GM12872 (cell line): ENCODE data around the gene COG7.

Source experiments
- TF ChIP-seq, protein P1 (sequence below): IDR thresholded peaks from 3 replicates; pipeline ENCODE4 v1.5.1; 2011; ENCODE audit warnings: low read depth, mild to moderate bottlenecking, low read length, moderate library complexity; ENCODE audit not compliant: insufficient read depth

The COG7 gene

DNA sequence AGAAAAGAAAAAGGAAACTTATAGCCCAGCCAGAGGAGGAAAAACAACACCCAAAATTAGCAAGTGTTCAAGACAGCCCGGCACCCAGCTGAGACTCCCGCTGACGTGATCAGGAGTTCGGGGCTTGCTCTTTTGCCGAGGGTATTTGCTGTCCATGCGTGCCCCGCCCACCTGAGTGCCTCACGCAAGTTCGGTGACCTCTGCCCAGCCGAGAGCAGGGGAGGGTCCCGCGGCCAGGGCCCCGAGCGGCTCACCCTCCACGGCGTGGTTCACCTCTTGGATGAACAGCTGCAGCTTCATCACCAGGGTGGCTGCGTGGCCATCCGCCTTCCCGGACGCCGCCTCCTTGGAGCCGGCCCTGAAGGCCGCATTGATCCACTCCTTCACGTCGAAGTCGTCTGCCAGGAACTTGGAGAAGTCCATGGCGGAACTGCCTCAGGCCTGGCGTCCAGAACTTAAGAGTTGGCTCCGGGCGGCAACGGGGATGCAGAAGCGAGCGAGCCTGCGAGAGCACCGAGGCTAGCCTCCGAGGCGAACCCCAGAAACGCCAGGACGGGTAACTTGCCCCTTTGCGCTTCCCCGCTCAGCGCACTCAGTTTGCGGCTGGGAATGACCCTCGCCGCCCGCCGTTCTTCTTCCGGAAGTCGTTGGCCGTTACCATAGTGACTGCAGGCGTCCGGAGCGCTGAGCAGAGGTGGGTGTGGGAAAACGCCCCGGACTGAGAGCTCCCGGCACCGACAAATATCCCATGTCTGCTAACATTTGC, at the start of gene COG7:
COG7 (minus strand) TSS at position 618 of the 766 bp plus-strand sequence; CDS start at position 423, 195 bp downstream.
- TF ChIP-seq, protein P1, sequence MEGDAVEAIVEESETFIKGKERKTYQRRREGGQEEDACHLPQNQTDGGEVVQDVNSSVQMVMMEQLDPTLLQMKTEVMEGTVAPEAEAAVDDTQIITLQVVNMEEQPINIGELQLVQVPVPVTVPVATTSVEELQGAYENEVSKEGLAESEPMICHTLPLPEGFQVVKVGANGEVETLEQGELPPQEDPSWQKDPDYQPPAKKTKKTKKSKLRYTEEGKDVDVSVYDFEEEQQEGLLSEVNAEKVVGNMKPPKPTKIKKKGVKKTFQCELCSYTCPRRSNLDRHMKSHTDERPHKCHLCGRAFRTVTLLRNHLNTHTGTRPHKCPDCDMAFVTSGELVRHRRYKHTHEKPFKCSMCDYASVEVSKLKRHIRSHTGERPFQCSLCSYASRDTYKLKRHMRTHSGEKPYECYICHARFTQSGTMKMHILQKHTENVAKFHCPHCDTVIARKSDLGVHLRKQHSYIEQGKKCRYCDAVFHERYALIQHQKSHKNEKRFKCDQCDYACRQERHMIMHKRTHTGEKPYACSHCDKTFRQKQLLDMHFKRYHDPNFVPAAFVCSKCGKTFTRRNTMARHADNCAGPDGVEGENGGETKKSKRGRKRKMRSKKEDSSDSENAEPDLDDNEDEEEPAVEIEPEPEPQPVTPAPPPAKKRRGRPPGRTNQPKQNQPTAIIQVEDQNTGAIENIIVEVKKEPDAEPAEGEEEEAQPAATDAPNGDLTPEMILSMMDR, result no peak

DNA sequence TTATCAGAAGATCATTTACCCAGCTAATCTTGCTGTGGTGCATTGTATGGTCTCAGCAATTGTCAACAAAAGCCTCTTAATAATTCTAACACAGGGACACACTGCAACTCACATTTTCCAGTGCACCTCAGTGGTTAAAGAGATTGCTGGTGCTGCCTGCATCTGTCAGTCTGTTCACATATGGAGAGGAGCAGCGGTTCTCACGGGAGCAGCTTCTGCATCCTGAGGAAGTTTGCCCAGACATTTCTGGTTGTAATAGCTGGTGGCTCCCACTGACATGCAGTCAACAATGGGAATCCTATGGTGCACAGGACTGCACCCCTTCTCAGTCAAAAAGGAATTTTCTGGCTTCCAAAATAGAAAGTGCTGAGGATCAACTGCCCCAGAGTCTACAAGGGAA, 49.5 kb upstream of the COG7 start:
- TF ChIP-seq, protein P1, result no peak

DNA sequence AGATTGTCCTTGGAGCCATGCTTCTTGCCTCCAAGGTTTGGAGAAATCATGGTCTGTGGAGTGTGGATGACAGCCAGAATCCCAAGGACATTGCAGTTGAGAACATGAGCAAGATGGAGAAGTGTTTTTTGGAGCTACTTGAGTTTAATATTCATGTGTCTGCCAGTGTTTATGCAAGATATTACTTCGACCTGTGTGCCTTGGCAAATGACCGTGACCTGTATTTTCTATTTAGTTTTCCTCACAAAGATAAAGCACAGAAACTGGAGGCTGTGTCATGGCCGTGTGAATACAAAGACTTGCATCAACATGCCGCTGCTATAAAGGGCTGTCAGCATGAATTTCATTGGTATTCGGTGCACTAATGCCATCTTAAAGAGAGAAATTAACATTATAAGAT, 48.3 kb upstream of the COG7 start:
- TF ChIP-seq, protein P1, result no peak

DNA sequence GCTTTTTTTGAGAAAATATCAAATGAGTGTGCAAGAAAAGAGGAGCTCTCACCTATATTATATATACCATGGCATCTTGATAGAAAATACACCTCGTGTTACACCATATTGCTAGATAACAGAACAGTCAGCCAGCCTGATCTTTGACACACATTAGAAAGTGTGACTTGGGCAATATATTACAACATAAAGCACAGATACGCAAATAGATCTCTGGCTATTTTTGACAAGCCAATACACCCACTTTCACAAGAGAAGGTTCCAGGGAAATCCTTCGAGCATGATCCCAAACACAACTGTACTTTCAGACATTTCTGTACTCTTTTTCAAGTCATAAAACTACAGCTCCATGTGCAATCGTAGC, 47.9 kb upstream of the COG7 start:
- TF ChIP-seq, protein P1, result no peak

DNA sequence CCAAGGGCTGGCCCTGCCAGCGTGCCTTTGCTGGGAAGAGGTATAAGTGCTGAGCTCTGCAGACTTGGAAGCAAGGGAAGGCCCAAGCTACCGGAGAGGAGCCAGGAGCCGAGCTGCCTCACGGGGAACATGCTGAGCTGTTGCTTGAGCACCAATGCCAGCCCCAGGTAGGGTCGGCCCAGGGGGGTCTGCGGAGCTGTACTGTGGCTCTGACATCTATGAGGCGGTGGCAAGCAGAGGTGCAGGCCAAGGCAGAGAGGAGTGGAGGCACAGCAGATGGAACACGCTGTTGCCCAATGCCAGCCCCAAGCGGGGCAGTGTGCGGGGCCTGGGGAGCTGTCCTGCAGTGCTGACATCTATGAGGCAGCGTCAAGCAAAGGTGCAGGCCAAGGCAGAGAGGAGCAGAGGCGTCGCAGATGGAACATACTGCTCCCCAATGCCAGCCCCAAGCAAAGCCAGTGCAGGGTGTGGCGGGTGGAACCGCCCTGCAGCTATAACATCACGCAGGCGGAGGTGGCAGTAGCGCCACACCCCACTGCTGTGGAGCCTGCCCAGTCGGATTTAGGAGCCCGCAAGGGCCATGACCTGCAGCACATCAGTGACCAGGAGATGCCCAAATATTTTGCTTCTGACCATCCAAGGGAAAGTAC, 47.3 kb upstream of the COG7 start:
- TF ChIP-seq, protein P1, result no peak

DNA sequence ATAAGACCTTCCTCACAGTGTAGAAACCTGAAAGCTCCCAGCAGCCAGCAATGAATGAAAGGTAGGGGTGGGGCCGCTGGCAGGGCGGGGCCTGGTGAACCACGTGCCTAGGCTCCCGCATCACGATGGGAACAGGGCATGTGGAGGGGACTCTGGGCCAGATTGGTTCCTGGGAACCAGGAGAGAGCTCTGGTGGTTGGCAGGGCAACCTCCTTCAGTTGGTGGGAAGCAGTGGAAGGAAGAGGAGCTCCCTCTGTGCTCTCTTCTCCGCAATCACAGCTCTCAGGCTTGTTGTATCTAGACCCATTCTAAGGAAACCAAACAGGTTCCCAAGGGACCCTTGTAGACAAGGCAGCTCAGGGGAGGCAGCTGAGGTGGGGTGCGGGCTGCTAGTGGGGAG, 46.8 kb upstream of the COG7 start:
- TF ChIP-seq, protein P1, result no peak

DNA sequence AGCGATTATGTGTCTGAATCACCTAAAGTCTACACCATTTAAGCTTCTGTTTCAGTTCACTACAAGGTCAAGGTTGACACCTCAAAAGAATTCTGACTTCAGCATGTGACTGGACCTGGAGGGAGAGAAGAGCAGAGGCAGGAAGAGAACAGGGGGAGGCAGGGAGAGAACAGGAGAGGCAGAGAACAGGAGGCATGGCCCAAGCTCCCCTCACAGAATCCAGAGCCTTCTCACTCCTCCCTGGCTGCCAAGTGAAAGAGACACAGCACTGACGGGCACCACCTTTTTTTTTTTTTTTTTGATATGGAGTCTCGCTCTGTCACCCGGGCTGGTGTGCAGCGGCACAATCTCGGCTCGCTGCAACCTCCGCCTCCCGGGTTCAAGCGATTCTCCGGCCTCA, 45.9 kb upstream of the COG7 start:
- TF ChIP-seq, protein P1, result no peak
